Hindlimb muscle (tissue), 1 donor: Measurements from ENCODE around the gene ZNF462. TPM values are rescaled to one million over a fixed set of nuclear protein-coding genes. Genes with fewer than 3 reads are reported as not detected.
"Not testable (repeated sequence)": the region's sequence is repeated elsewhere in the genome, so short reads cannot be mapped to it uniquely, and the experiment has no call there.

ENCODE experiments used
- DNase-seq: peaks from one replicate; pipeline ENCODE4 v3.0.0-alpha.2; 2013
- polyA plus RNA-seq: library from polyadenylated mRNA; unstranded; fragments of 120-200 nt; gene quantifications from one replicate; pipeline ENCODE4 v1.2.1, GENCODE V29; 2013; ENCODE audit not compliant: insufficient read length

ZNF462 gene
- polyA plus RNA-seq, 1 donor: 10.5 TPM

GRCh38 chr9:106889061-106889590 lies 26.2 kb downstream of the ZNF462 start:
- DNase-seq: no peak

- DNase-seq: no peak
Measured at GRCh38 chr9:106890608-106891007, 27.6 kb downstream of the ZNF462 start.

DNA sequence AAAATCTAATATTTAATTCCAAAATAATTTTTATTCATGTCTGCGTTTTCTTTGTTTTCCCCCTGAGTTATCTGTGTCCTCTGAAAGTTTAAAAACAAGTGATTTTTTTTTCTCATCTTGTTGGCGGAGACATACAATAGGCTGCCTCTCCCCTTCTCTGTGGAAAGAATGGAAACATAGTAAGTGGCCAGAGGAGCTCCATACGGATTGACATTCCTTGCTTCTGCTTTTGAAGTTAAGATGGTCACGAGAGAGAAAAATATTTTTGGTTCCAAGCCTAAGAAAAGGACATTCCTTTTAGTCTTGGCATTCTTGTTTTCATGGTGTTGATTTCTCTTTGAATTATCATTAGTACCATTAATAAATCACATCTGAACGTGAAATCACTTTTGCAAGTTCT lies 28.3 kb downstream of the ZNF462 start:
- no peak for DNase-seq

GRCh38 chr9:106892632-106893031 lies 29.7 kb downstream of the ZNF462 start:
- no peak for DNase-seq

- no peak for DNase-seq
Measured at GRCh38 chr9:106893088-106893487, 30.1 kb downstream of the ZNF462 start.

- DNase-seq: no peak
Measured at GRCh38 chr9:106896695-106897094, 33.7 kb downstream of the ZNF462 start.

DNA sequence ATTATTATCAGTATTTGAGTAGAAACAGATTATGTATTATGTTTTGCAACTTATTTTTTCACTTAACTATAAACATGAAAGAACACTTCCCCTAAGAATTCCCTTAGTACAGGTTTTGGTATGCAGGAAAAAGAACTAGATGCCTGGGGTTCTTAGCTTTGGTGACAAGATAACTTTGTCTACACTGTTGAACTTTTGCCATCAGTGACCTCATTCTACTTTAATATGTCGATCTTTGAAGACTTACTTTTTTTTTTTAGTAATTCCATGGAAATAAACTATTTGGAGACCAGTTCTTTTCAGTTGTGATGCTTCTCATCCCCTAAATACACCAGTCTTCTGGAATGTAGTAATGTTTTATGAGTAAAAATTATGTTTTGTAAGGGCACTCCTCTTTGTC lies 34.3 kb downstream of the ZNF462 start:
- peak; percentile 49 for DNase-seq

- no peak for DNase-seq
Measured at GRCh38 chr9:106897751-106898150, 34.8 kb downstream of the ZNF462 start.

GRCh38 chr9:106900523-106900922 lies 37.6 kb downstream of the ZNF462 start:
- not testable (repeated sequence) for DNase-seq

- DNase-seq: no peak
Measured at GRCh38 chr9:106906129-106906528, 43.2 kb downstream of the ZNF462 start.

- DNase-seq: peak; percentile 56
Measured at GRCh38 chr9:106911951-106912350, 49.0 kb downstream of the ZNF462 start.

DNA sequence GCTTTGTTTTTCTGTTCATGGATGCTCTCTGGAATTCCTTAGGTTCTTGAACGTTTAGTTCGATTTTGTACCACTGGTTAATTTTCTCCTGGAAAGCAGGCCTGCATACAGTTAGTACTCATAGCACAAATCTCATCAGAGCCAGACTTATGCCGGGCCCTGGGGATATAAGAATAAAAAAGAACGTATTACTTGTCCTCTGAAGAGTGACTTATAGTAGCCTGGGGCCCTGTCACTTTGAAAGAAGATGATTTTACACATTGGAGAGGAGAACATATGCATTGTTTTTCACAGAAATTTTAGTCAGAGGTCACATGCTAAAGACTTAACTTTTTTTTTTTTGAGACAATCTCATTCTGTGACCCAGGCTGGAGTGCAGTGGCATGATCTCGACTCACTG lies 50.3 kb downstream of the ZNF462 start:
- no peak for DNase-seq

DNA sequence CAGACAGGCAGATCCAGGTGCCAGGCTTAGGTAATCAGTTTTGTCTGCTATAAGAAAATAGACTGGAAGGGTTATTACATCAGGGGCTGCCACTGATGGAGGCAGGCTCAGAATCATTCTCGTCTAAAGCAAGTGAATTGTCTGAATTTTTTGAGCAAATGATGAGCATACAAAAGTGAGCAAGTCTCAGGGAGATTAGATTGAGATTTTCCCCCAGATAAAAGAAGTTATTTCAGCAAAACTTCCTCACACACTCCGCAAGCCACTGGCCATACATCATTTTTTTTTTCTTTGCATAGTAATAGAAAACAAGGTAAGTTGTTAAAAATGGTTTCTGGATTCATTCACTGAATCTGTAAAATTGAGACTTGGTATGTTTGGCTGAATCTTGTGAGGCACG lies 52.9 kb downstream of the ZNF462 start:
- no peak for DNase-seq

GRCh38 chr9:106916466-106917235 lies 53.7 kb downstream of the ZNF462 start:
- DNase-seq: peak; percentile 32

DNA sequence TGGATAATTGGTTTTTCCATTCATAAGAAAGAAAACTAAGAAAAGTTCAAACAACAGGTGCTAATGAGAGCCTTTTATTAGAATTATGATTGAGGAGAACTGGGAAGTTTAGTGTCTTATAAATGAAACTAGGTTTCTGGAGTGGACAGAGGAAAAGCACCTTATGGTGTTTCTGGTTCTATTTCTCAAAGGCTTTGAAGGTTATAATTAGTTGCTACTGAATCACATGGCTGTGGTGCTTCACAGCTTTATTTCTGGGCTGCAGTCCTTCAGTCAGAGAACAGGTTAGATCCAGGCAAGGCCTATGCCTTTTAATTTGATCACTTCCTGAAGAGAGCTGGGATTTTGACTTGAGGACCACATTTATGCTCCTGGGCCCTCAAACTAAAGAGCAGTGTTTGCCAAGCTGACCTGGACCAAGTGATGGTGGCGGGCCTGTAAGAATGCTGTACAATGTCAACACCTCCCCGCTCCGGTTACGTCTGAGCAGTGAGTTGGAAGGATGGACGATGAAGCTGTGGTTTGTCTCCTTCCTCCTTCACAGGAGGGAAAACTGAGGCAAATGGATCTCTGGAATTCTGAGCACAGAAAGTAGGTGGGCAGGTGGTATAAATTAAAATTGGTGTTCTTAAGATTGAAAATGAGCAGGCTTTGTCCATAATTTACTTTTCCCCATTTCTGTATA lies 56.0 kb downstream of the ZNF462 start:
- DNase-seq: no peak

DNA sequence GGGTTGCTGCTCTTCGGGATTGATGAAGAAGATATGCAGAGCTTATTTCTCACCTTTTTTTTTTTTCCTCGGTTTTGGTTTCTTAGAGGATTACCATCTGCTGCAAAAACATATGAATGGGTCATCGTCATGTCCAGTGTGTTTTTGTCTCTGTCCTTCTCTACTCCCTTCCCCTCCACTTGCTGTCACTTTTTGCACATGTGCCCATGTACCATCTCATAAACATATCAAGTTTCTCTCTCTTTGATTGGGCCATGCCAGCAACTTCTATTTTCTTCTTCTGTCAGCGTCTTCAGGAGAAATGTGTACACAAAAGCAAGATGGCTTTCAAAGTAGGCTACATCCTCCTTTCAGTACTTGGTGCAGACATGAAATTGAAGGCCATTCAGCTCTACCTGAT lies 57.1 kb downstream of the ZNF462 start:
- DNase-seq: no peak

DNA sequence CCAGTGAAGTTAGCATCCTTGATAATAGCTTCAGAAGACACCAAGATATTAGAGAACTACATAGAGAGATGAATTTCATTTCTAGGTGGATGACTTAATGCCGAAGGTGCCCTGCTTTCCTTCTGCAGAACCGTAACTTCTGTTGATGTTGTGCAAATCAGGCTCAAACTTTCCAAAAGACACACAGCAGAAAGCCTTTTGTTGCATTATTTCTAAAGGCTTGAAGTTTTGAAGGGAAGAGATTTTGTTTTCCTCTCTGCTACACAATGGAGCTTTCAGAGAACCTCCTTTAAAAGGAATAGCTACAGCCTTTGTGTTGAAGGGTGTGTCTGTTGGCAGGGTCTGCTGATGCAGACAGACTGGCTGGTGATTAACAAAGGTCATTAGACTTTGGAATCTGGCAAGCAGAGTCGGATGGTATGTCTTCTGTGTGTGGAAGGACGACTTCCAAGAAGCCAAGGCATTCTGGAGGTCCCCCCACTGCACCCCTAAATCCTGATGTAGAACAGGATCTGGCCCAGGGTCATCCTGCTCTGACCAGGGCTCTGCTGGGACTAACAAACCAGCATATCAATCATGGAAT lies 57.8 kb downstream of the ZNF462 start:
- DNase-seq: no peak

DNA sequence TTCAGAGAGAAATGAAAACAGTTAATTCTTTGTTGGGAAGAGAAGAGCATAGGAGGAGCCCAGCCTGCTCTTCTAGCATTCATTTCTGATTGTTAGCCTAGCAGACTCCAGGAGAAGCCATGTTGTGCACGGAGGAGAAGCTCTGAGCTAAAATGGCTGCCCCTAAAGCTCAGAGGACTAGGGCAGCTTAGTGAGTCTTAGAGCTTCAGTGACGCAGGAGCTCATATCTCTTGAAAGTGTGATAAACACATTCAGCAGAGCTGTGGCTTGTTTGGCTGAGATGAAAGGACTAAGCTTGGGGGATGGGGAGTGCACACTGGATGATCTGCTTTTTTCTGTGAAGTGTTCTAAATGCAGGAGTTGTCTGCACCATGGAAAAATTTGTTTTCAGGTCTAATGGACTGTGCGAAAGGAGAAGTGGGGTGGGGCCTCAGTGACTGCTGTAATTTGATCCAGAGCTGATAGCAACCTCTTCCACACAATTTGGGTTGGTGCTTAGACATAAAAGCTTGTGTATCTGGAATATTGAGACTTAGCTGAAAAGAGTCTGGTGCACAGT lies 58.5 kb downstream of the ZNF462 start:
- DNase-seq: no peak

GRCh38 chr9:106922026-106922425 lies 59.1 kb downstream of the ZNF462 start:
- DNase-seq: no peak

DNA sequence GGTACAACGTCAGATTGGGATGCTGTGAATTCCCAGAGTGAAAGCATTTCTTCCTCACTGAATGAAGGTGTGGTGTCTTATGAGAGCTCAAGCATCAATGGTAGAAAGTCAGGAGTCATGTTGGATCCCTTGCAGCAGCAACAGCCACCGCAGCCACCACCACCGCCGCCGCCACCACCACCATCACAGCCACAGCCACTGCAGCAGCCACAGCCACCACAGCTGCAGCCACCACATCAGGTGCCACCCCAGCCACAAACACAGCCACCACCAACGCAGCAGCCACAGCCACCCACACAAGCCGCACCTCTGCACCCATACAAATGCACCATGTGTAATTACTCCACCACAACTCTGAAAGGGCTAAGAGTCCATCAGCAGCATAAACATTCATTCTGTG lies 62.4 kb downstream of the ZNF462 start:
- no peak for DNase-seq

DNA sequence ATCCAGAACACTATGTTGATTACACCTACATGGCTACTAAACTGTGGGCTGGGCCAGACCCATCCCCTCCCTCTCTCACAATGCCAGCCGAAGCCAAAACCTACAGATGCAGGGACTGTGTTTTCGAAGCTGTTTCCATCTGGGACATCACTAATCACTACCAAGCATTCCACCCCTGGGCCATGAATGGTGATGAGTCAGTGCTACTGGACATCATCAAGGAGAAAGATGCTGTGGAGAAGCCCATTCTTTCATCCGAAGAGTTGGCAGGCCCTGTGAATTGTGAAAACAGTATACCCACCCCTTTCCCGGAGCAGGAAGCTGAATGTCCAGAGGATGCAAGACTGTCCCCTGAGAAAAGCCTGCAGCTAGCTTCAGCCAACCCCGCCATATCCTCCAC lies 65.0 kb downstream of the ZNF462 start:
- no peak for DNase-seq

DNA sequence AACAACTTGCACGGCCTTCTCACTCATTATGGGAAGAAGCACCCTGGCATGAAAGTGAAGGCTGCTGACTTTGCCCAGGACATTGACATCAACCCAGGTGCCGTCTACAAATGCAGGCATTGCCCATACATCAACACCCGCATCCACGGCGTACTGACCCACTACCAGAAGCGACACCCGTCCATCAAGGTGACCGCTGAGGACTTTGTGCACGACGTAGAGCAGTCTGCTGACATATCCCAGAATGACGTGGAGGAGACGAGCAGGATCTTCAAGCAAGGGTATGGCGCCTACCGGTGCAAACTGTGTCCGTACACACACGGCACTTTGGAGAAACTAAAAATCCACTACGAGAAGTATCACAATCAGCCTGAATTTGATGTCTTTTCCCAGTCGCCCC lies 65.4 kb downstream of the ZNF462 start:
- no peak for DNase-seq

GRCh38 chr9:106929471-106930177 lies 66.7 kb downstream of the ZNF462 start:
- DNase-seq: no peak
